AG04449 (cell line): Measurements from ENCODE around the gene SIT1.

Experiments
- CTCF ChIA-PET: fragments of 350-600 bp; formaldehyde crosslinking; extraction: SDS; loops from one replicate; lab custom pipeline; 2021; ENCODE audit warnings: antibody characterized with exemption; lab: Yijun Ruan, JAX
- POLR2A ChIA-PET: fragments of 400-600, 350-600 bp; formaldehyde crosslinking; extraction: SDS; loops from one replicate; lab custom pipeline; 2020; ENCODE audit warnings: antibody characterized with exemption, inconsistent platforms; lab: Yijun Ruan, JAX
- DNase-seq: peaks from one replicate; pipeline ENCODE4 v3.0.0-alpha.2; 2010; ENCODE audit warnings: low read depth, low spot score
- H3K4me3 ChIP-seq: 2 replicates; pipeline ENCODE4 v1.5.1; 2011; ENCODE audit warnings: low read depth, mild to moderate bottlenecking, control low read depth, low read length
- CTCF ChIP-seq: IDR thresholded peaks from one replicate; pipeline ENCODE4 v1.5.1; 2011; ENCODE audit warnings: mild to moderate bottlenecking, moderate library complexity, low read length, control low read depth, inconsistent platforms; ENCODE audit not compliant: insufficient read depth; ENCODE audit errors: missing control alignments

Gene SIT1

DNA sequence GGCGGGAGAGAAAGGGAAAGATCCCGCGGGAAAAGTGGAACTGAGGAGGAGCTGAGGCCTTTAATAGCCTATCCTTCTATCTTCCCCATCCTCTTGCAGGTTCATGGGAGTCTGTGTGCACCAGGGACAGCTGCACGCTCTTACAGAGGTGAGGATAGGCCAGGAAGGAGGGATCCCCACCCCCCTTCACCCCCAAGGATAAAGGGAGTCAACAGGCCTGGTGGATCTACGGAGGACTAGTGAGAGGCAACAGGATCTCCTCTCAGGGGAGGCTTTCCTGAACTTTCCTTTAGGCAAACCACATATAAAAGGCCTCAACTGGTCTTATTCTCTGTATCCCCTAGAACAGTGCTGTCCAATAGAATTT, 44.6 kb downstream of the SIT1 start:
- POLR2A ChIA-PET: interaction anchor here (0.8 kb wide), 1 partner anchor 116 kb away, joined by 5 read pairs; the partner anchor contains the start of gene RUSC2
- CTCF ChIA-PET: interaction anchor here (1.2 kb wide), 2 partner anchors 52 to 55 kb away, joined by 3 to 4 read pairs; no protein-coding TSS in a partner anchor
- peak overlapping the region; percentile 72 for H3K4me3 ChIP-seq
- no peak for TF ChIP-seq CTCF
- DNase-seq: no peak

DNA sequence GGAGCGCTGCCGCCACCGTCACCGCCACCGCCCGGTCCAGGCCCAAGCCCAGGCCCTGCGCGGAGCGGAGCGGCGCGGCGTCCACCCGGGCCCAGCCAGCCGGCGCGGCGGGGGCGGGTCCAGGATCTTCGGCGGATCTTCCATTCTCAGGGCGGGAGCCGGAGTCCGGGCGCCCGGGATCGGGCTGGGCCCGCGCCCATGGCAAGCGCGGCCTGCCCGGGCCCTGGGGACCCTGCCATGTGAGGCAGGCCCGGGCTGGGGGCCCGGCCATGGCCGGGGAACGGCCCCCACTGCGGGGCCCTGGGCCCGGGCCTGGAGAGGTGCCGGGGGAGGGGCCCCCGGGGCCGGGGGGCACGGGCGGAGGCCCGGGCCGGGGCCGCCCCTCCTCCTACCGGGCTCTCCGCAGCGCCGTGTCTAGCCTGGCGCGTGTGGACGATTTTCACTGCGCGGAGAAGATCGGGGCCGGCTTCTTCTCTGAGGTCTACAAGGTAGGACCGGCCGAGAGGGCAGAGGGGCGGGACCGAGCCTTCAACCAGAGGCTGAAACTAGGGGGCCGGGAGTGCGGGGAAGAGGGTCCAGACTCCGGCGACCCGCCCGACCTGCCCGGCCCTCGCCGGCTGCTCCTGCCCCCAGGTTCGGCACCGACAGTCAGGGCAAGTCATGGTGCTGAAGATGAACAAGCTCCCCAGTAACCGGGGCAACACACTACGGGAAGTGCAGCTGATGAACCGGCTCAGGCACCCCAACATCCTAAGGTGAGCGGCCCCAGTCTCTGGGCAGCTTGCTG, 45.2 kb downstream of the SIT1 start:
- ChIA-PET CTCF (interaction anchor here (1.2 to 2.2 kb wide), 5 partner anchors 14 to 120 kb away, joined by 3 to 10 read pairs (median 4); no protein-coding TSS in a partner anchor), POLR2A (interaction anchor here (0.8 kb wide), 1 partner anchor 116 kb away, joined by 5 read pairs; the partner anchor contains the start of gene RUSC2)
- TF ChIP-seq CTCF: no peak
- DNase-seq: no peak
- peak overlapping the region; percentile 72 for H3K4me3 ChIP-seq

- ChIA-PET CTCF (interaction anchor here (0.6 to 2.2 kb wide), 8 partner anchors 8 to 125 kb away, joined by 3 to 17 read pairs (median 8); no protein-coding TSS in a partner anchor), POLR2A (no interaction called here)
- TF ChIP-seq CTCF: no peak
- H3K4me3 ChIP-seq: peak within 1 kb of the TSS; percentile 72
- DNase-seq: no peak
Measured at GRCh38 chr9:35604578-35605350, 46.0 kb downstream of the SIT1 start, which contains the start of gene TESK1. Gene TESK1 (plus strand): TSS chr9:35605262. CDS start chr9:35605620, 358 bp downstream.

DNA sequence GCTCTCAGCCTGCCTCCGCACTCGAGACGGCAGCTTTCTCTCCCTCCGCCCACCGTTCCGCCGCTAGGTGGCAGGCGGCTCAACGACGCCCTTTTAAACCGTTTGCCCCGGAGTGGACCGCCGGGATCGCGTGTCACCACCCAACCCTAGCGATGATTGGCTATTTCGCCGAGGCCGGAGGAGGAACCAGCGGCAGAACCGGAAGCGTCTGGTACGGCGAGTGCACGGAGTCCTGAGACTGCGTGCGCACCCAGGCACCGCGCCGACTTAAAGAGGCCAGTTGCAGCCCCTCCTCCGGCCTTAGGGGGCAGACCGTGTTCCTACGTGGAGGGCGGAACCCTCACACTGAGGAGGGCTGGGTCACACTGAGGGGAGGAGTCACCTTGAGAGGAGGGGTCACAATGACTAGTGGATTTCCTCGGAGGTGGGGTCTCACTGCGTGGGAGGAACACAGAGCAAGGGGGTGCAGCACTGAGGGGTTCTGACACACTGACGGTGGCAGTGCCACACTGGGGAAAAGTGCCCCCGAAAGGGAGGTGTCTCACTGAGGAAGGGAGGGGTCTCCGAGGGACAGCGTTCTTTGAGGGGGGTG, 46.6 kb downstream of the SIT1 start:
- CTCF ChIA-PET: interaction anchor here (0.6 to 2.2 kb wide), 42 partner anchors 9 to 489 kb away, joined by 3 to 17 read pairs (median 4); partner anchors contain the start of genes ARHGEF39, ATOSB, CA9 and CCDC107
- peak; percentile 92 for TF ChIP-seq CTCF
- DNase-seq: peak; percentile 96

DNA sequence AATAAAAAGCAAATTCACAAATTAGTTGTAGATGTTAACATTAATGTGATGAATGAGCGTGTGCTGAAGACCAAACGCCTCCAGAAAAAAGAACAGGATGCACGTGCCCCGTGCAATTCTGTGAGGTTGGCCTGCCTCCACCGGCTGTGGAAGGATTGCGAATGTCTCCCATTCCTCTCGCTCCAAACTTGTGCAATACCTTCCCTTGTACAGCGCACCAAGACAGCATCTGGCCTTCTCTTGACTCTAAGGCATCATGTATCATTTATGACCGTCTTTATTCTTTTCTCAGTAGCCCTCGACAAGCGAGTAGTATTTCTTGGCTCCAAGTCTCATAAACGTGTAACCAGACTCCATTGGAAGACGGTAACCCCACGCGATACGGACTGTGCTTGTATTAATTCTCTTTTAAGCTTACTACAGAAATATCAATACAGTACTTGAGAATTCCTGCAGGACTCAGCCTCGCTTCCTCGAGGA, 47.2 kb downstream of the SIT1 start:
- ChIA-PET CTCF (interaction anchor here (0.6 to 2.2 kb wide), 41 partner anchors 8 to 488 kb away, joined by 3 to 17 read pairs (median 4); partner anchors contain the start of genes ARHGEF39, ATOSB, CA9 and CCDC107), POLR2A (interaction anchor here (0.6 to 1.0 kb wide), 4 partner anchors 10 to 134 kb away, joined by 3 read pairs; no protein-coding TSS in a partner anchor)
- peak; percentile 57 for DNase-seq
- peak overlapping the region; percentile 47 for H3K4me3 ChIP-seq
- TF ChIP-seq CTCF: peak; percentile 16

More for the DNA sequence above, 46.6 kb downstream of the SIT1 start:
- H3K4me3 ChIP-seq: peak overlapping the region; percentile 72
- POLR2A ChIA-PET: interaction anchor here (0.6 to 1.0 kb wide), 4 partner anchors 9 to 134 kb away, joined by 3 read pairs; no protein-coding TSS in a partner anchor
